K562 (cell line): Measurements from ENCODE around the gene CCDC85B. TPM values are rescaled to one million over a fixed set of nuclear protein-coding genes. Genes with fewer than 3 reads are reported as not detected.

Experiments
- ATAC-seq: fragments of 200-7000 bp; cut with Tn5 transposase; 3 replicates; pipeline ENCODE4 v1.9.1; 2020; ENCODE audit warnings: moderate library complexity
- BruUV-seq: library from RNA; stranded (reverse); fragments of 400-500 nt; replicated peaks from 2 replicates; lab custom pipeline; 2021; lab: Mats Ljungman, UMichigan
- CTCF ChIA-PET: fragments of 300-600 bp; formaldehyde crosslinking; extraction: SDS; loops from one replicate; lab custom pipeline; 2021; ENCODE audit warnings: low intra/inter-chr PET ratio; lab: Yijun Ruan, JAX
- POLR2A ChIA-PET: fragments of 300-600, 350-650 bp; sonication (Branson Sonifier 250); formaldehyde crosslinking; extraction: SDS; loops from one replicate; lab custom pipeline; 2021; ENCODE audit warnings: antibody characterized with exemption, inconsistent platforms; lab: Yijun Ruan, JAX
- DNase-seq, 4 experiments: peaks; one replicate each; pipeline versions ENCODE4 v3.0.0 to v3.0.0-alpha.2; 2011 to 2018; ENCODE audit warnings: low spot score in 3 of 4, mixed read lengths in 3 of 4; ENCODE audit errors: extremely low read depth in 1 of 4
- FAIRE-seq: peaks from 2 replicates; lab custom pipeline; 2011; peaks lifted over from hg19 to GRCh38; lab: Jason Lieb, UNC
- H2AFZ ChIP-seq: 2 replicates; pipeline ENCODE4 v1.6.0; 2011; ENCODE audit warnings: low read depth, low read length, control low read depth, inconsistent platforms
- H3K27ac ChIP-seq: fragments of 200-600 bp; 3 replicates; pipeline ENCODE4 v1.8.0; 2011; ENCODE audit warnings: low read depth, mild to moderate bottlenecking, control low read depth, inconsistent platforms, low read length, moderate library complexity, mixed read lengths; ENCODE audit errors: extremely low read depth
- H3K27me3 ChIP-seq, 2 experiments: fragments of 300-600 bp in 1 of 2; 2 replicates in 1 of 2; 3 replicates in 1 of 2; pipeline versions ENCODE4 v1.6.0 to v1.8.0; 2011; ENCODE audit warnings: inconsistent platforms in 2 of 2, low read length in 2 of 2, mild to moderate bottlenecking in 1 of 2, mixed read lengths in 1 of 2, moderate library complexity in 1 of 2; ENCODE audit not compliant: control insufficient read depth in 2 of 2, insufficient read depth in 2 of 2
- H3K36me3 ChIP-seq: fragments of 300-600 bp; 3 replicates; pipeline ENCODE4 v1.8.0; 2011; ENCODE audit warnings: mild to moderate bottlenecking, low read length, inconsistent platforms; ENCODE audit not compliant: control insufficient read depth, insufficient read depth
- H3K4me1 ChIP-seq, 2 experiments: fragments of 200-600 bp in 1 of 2; replicated peaks in 1 of 2; 2 replicates in 1 of 2; 3 replicates in 1 of 2; pipeline versions ENCODE4 v1.5.1 to v1.8.0; 2011; ENCODE audit warnings: inconsistent platforms in 2 of 2, low read length in 2 of 2, mild to moderate bottlenecking in 1 of 2, mixed read lengths in 1 of 2, moderate library complexity in 1 of 2; ENCODE audit not compliant: control insufficient read depth in 2 of 2, insufficient read depth in 2 of 2
- H3K4me2 ChIP-seq: 2 replicates; pipeline ENCODE4 v1.6.1; 2011; ENCODE audit warnings: low read length, control low read depth, inconsistent platforms, mixed read lengths; ENCODE audit not compliant: insufficient read depth
- H3K4me3 ChIP-seq: fragments of 200-600 bp; sonication (generic), shearing (Covaris generic); 2 replicates; pipeline ENCODE4 v1.5.1; 2016; ENCODE audit warnings: control low read depth, inconsistent platforms
- H3K79me2 ChIP-seq: fragments of 200-600 bp; 3 replicates; pipeline ENCODE4 v1.8.0; 2011; ENCODE audit warnings: low read length, inconsistent platforms; ENCODE audit not compliant: control insufficient read depth, insufficient read depth
- H3K9ac ChIP-seq, 2 experiments: 2 replicates each; pipeline versions ENCODE4 v1.6.0 to v1.6.1; 2011; ENCODE audit warnings: low read depth in 2 of 2, low read length in 2 of 2, control low read depth in 1 of 2, inconsistent platforms in 1 of 2, mild to moderate bottlenecking in 1 of 2, mixed read lengths in 1 of 2; ENCODE audit not compliant: insufficient read depth in 1 of 2
- H3K9me1 ChIP-seq: one replicate; pipeline ENCODE4 v1.6.0; 2011; ENCODE audit warnings: inconsistent platforms, mild to moderate bottlenecking, low read length, moderate library complexity; ENCODE audit not compliant: control insufficient read depth, insufficient read depth
- H3K9me3 ChIP-seq: replicated peaks from 2 replicates; pipeline ENCODE4 v1.5.1; 2011; ENCODE audit warnings: low read depth, low read length, inconsistent platforms; ENCODE audit not compliant: control insufficient read depth, insufficient read depth
- H4K20me1 ChIP-seq: replicated peaks from 2 replicates; pipeline ENCODE4 v1.6.1; 2011; ENCODE audit warnings: low read length, inconsistent platforms, mixed read lengths; ENCODE audit not compliant: control insufficient read depth, insufficient read depth
- CREB1 ChIP-seq, 2 experiments: sonication (generic) in 1 of 2; formaldehyde crosslinking in 1 of 2; IDR thresholded peaks; 2 replicates each; pipeline versions ENCODE4 v1.6.1 to v1.8.0; 2012 to 2022; ENCODE audit warnings: inconsistent platforms in 1 of 2, mild to moderate bottlenecking in 1 of 2, missing genetic modification reagents in 1 of 2, moderate library complexity in 1 of 2
- EGR1 ChIP-seq: fragments of 450-650 bp; conservative IDR thresholded peaks from 2 replicates; pipeline ENCODE4 v1.6.1; 2017; ENCODE audit warnings: mild to moderate bottlenecking
- NFYB ChIP-seq: IDR thresholded peaks from 2 replicates; pipeline ENCODE4 v1.6.1; 2011; ENCODE audit warnings: mild to moderate bottlenecking, moderate library complexity; ENCODE audit not compliant: insufficient read length; ENCODE audit errors: extremely low read depth
- POLR2A ChIP-seq: fragments of 450-650 bp; conservative IDR thresholded peaks from 2 replicates; pipeline ENCODE4 v1.6.1; 2016
- POLR2AphosphoS5 ChIP-seq: IDR thresholded peaks from 2 replicates; pipeline ENCODE4 v1.6.1; 2011; ENCODE audit warnings: mild to moderate bottlenecking, low read depth, low read length, moderate library complexity; ENCODE audit not compliant: control insufficient read depth, insufficient read depth
- POLR2B ChIP-seq: fragments of 450-650 bp; IDR thresholded peaks from 2 replicates; pipeline ENCODE4 v1.6.1; 2018; ENCODE audit warnings: low read depth; ENCODE audit not compliant: partially characterized antibody
- POLR2G ChIP-seq: fragments of 200-400 bp; formaldehyde crosslinking; IDR thresholded peaks from 2 replicates; pipeline ENCODE4 v1.6.1; 2017; ENCODE audit warnings: low read depth, mild to moderate bottlenecking, antibody characterized with exemption, low read length, moderate library complexity
- SIN3A ChIP-seq, 2 experiments: fragments of 150-350 bp in 1 of 2; IDR thresholded peaks; 2 replicates each; pipeline ENCODE4 v1.6.1; 2011 to 2016; ENCODE audit warnings: borderline replicate concordance in 2 of 2, low read depth in 2 of 2, low read length in 2 of 2, mild to moderate bottlenecking in 2 of 2, moderate library complexity in 2 of 2; ENCODE audit not compliant: control insufficient read depth in 1 of 2
- TFAP4 ChIP-seq: sonication (generic); formaldehyde crosslinking; IDR thresholded peaks from 2 replicates; pipeline ENCODE4 v1.8.0; 2022; ENCODE audit warnings: missing genetic modification reagents, mild to moderate bottlenecking, moderate library complexity, borderline replicate concordance
- ZBTB43 ChIP-seq: sonication (generic); formaldehyde crosslinking; IDR thresholded peaks from 2 replicates; pipeline ENCODE4 v1.8.0; 2023; ENCODE audit warnings: mild to moderate bottlenecking, missing genetic modification reagents
- ZNF740 ChIP-seq, 3 experiments: fragments of 200-800 bp in 1 of 3; sonication (Bioruptor generic) in 1 of 3; sonication (generic) in 1 of 3; formaldehyde crosslinking in 1 of 3; IDR thresholded peaks; 2 replicates each; pipeline versions ENCODE4 v1.6.1 to v1.8.0; 2016 to 2022; ENCODE audit warnings: mild to moderate bottlenecking in 2 of 3, missing compliant biosample characterization in 2 of 3, missing genetic modification characterization in 2 of 3, missing genetic modification reagents in 1 of 3
- WGBS: fragments of 100-300 bp; shearing (Covaris generic); methylation state at CpG from one replicate; pipeline ENCODE4 v1.1.6; 2016; ENCODE audit warnings: low coverage, mixed read lengths; ENCODE audit not compliant: insufficient coverage; ENCODE audit errors: missing lambda C conversion rate; 5-methylcytosine and 5-hydroxymethylcytosine counted together
- in situ Hi-C: fragments of 300-500 bp; cut with MboI; formaldehyde crosslinking; loops from 4 replicates; pipeline ENCODE4 v1.15.0; 2018; ENCODE audit warnings: inconsistent platforms, mixed read lengths
- intact Hi-C: fragments of 100-400 bp; cut with micrococcal nuclease; formaldehyde crosslinking; loops from 2 replicates; pipeline ENCODE4 v1.14.2; 2022
- polyA plus RNA-seq, 8 experiments: library from polyadenylated mRNA; depleted of rRNA in 4 of 8; stranded (reverse) in 5 of 8; unstranded in 3 of 8; fragments of >200 nt; fragmentation: Nextera tagmentation in 2 of 8; fragmentation: Illumina TruSeq in 1 of 8; extraction: Ambion mirVana in 2 of 8; extraction: Trizol in 1 of 8; gene quantifications; 2 replicates each; pipeline versions ENCODE4 v1.2.1 to v1.2.3, GENCODE V29; 2011 to 2014; ENCODE audit warnings: inconsistent platforms in 1 of 8, missing spikeins in 1 of 8
- total RNA-seq, 7 experiments: library from RNA; depleted of rRNA in 6 of 7; stranded (reverse); fragments of >200 nt in 6 of 7; fragmentation: Illumina TruSeq in 2 of 7; extraction: Trizol in 2 of 7; gene quantifications; 2 replicates each; pipeline versions ENCODE4 v1.2.1 to v1.2.3, GENCODE V29; 2011 to 2021; ENCODE audit warnings: low replicate concordance in 1 of 7

CCDC85B gene
- total and polyA plus RNA-seq, 9 of the 15 experiments (the other 6 are each of a cell fraction or from before 2014, with no cell fraction given), result 0.14 to 138 (median 6.2) TPM

- TF ChIP-seq ZBTB43 (CRISPR knock-in tag) (peak; percentile 15; the same call in 1 of the 2 replicates), EGR1 (0 out of 2 replicates have a peak, but pooled peaks have one; percentile 22), NFYB (peak; percentile 5), POLR2A (peak; percentile 26), SIN3A (IDR thresholded peaks at IDR 0.05; ENCODE audit: borderline replicate concordance in 2 of 2, control insufficient read depth in 1 of 2, low read depth in 2 of 2, low read length in 2 of 2) (0 out of 4 replicates have a peak, but pooled peaks of 1 of the 2 experiments have one; percentile 13)
- TF ChIP-seq, all 486 proteins: peak for 12; not testable (repeated sequence) for 474
Measured at GRCh38 chr11:65892137-65892540, 1.7 kb downstream of the CCDC85B start (continued).

- intact Hi-C loops, result no loop called here
- H3K36me3 ChIP-seq, result peaks cover 57% of the 10 kb centered on the region
- H3K4me2 ChIP-seq, result peak overlapping the region; percentile 89
- 79% methylated on average over 10 of the region's 10 CpGs for WGBS
- peaks cover 37 to 66% of the 10 kb centered on the region in 2 experiments for H3K4me1 ChIP-seq
- FAIRE-seq, result no peak
- in situ Hi-C loops, result no loop called here
- no TSS peak for BruUV-seq
- ChIA-PET CTCF (no interaction called here), POLR2A (interaction anchor here (0.6 to 10.0 kb wide), 23 partner anchors 7 to 298 kb away, joined by 3 to 136 read pairs (median 4); partner anchors contain the start of genes CFL1, FOSL1 and MUS81)
- peak overlapping the region; percentile 84; the same call in 2 of the 3 replicates for H3K27ac ChIP-seq
- H3K9me3 ChIP-seq, result no peaks in the 10 kb centered on the region
- H3K9ac ChIP-seq, result peak overlapping the region in 1 of 2 experiments; percentile 53; a peak in 2 of 4 replicates
- peaks cover 28% of the 10 kb centered on the region for H4K20me1 ChIP-seq
- no peaks in the 10 kb centered on the region for H3K9me1 ChIP-seq
- DNase-seq, result no peak
- H3K4me3 ChIP-seq, result peak overlapping the region; percentile 70; the same call in 1 of the 2 replicates
- no peak for ATAC-seq
- no peaks in the 10 kb centered on the region for H3K27me3 ChIP-seq
- H2AFZ ChIP-seq, result no peak overlapping the region
- peaks cover 78% of the 10 kb centered on the region for H3K79me2 ChIP-seq
- TF ChIP-seq CREB1 (IDR thresholded peaks at IDR 0.05) (peak; percentile 9; the same call in 1 of the 2 replicates), CREB1 (CRISPR knock-in tag; IDR thresholded peaks at IDR 0.05) (no peak), POLR2G (peak; percentile 73), ZNF740 (CRISPR knock-in tag; IDR thresholded peaks at IDR 0.05) (peak; percentile 80; the same call in 1 of the 2 replicates), ZNF740 (tag; IDR thresholded peaks at IDR 0.05) (no peak), POLR2AphosphoS5 (peak; percentile 23; the same call in 1 of the 2 replicates), POLR2B (peak; percentile 42), TFAP4 (CRISPR knock-in tag) (0 out of 2 replicates have a peak, but pooled peaks have one; percentile 22)
Measured at GRCh38 chr11:65892661-65893317, 2.3 kb downstream of the CCDC85B start.
